ENCODE measurements around the gene HIGD2B. TPM values are rescaled to one million over a fixed set of nuclear protein-coding genes. Genes with fewer than 3 reads are reported as not detected.

Gene HIGD2B
- total and polyA plus RNA-seq, 2 of the 13 experiments (the other 11 are each of a cell fraction or from before 2014, with no cell fraction given) = not detected

- Histone ChIP-seq H4K20me1 (ENCODE audit: insufficient read depth, low read length) (no peaks in the 10 kb centered on the region), H3K27me3 (ENCODE audit: control insufficient read depth in 1 of 2, insufficient read depth in 2 of 2, low read length in 2 of 2) (no peaks in the 10 kb centered on the region), H2AFZ (ENCODE audit: low read length) (no peak overlapping the region), H3K79me2 (ENCODE audit: insufficient read depth, low read length) (no peaks in the 10 kb centered on the region), H3K9ac (ENCODE audit: insufficient read depth, low read depth, low read length) (no peak overlapping the region), H3K27ac (ENCODE audit: extremely low read length, insufficient read depth, low read length) (no peak overlapping the region), H3K4me3 (replicated peaks in 1 of 3; ENCODE audit: insufficient read depth in 1 of 3, low read depth in 2 of 3, low read length in 3 of 3) (no peak overlapping the region), H3K36me3 (replicated peaks in 1 of 2; ENCODE audit: control insufficient read depth in 1 of 2, insufficient read depth in 2 of 2, low read length in 2 of 2) (peaks cover 9 to 33% of the 10 kb centered on the region in 2 experiments), H3K4me1 (ENCODE audit: insufficient read depth, low read length) (peaks cover 7% of the 10 kb centered on the region), H3K4me2 (ENCODE audit: low read depth, low read length) (no peak overlapping the region), H3K9me3 (ENCODE audit: low read length) (no peaks in the 10 kb centered on the region)
- no peak for FAIRE-seq
- TF ChIP-seq PREB (CRISPR knock-in tag; IDR thresholded peaks at IDR 0.05) (no peak), ZNF276 (CRISPR knock-in tag; IDR thresholded peaks at IDR 0.05; ENCODE audit: low read depth) (no peak), ZEB1 (IDR thresholded peaks at IDR 0.05; ENCODE audit: insufficient replicate concordance, low read depth) (no peak), PRDM10 (CRISPR knock-in tag; IDR thresholded peaks at IDR 0.05; ENCODE audit: low read depth) (no peak), DZIP1 (CRISPR knock-in tag; IDR thresholded peaks at IDR 0.05) (no peak), ELF3 (CRISPR knock-in tag; IDR thresholded peaks at IDR 0.05) (no peak), PHF5A (CRISPR knock-in tag; IDR thresholded peaks at IDR 0.05; ENCODE audit: low read depth, unreplicated experiment) (no peak)
- no peak for DNase-seq (ENCODE audit: low spot score)
- ChIA-PET CTCF (ENCODE audit: low intra/inter-chr PET ratio, low total read pairs) (no interaction called here), POLR2A (no interaction called here)
- intact Hi-C loops (cut with micrococcal nuclease; ENCODE audit: unreplicated experiment) = no loop called here
- BruUV-seq (replicated peaks) = no TSS peak
- in situ Hi-C loops (cut with HindIII; ENCODE audit: extremely low pct_ligation_motif_present, low pct_unique_long_range_greater_than_20kb) = no loop called here
- ATAC-seq = no peak
Measured at GRCh38 chr15:72732086-72732485, 46.1 kb upstream of the HIGD2B start.
